MM.1S (cell line): ENCODE data around the gene PUS1.

Experiments
- EZH2phosphoT487 ChIP-seq: fragments of 300-600 bp; sonication (generic); IDR thresholded peaks from 2 replicates; pipeline ENCODE4 v1.6.1; 2018; ENCODE audit warnings: antibody characterized with exemption, low read length
- TF ChIP-seq, protein P1 (sequence below): fragments of 300-600 bp; sonication (generic); IDR thresholded peaks from 2 replicates; pipeline ENCODE4 v1.5.1; 2016; ENCODE audit warnings: antibody characterized with exemption, low read length, mixed read lengths

DNA sequence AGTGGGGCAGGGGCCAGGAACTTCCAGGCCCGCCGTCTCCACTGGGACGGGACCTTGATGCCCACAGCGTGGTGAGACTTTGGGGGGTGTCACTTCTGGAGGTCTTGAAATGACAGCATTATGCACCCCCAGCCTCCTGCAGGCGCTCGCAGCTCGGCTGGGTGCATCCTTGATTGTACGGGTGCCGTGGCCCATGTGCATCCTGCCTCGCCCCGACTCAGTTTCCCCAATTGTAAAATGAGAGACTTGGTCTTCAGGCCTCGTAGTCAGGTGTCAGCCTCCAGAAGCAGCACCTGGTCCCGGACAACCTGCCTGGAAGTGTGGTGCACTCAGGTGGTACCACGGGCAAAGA lies 8.9 kb upstream of the PUS1 start:
- TF ChIP-seq, protein P1, sequence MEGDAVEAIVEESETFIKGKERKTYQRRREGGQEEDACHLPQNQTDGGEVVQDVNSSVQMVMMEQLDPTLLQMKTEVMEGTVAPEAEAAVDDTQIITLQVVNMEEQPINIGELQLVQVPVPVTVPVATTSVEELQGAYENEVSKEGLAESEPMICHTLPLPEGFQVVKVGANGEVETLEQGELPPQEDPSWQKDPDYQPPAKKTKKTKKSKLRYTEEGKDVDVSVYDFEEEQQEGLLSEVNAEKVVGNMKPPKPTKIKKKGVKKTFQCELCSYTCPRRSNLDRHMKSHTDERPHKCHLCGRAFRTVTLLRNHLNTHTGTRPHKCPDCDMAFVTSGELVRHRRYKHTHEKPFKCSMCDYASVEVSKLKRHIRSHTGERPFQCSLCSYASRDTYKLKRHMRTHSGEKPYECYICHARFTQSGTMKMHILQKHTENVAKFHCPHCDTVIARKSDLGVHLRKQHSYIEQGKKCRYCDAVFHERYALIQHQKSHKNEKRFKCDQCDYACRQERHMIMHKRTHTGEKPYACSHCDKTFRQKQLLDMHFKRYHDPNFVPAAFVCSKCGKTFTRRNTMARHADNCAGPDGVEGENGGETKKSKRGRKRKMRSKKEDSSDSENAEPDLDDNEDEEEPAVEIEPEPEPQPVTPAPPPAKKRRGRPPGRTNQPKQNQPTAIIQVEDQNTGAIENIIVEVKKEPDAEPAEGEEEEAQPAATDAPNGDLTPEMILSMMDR = no peak
- no peak for TF ChIP-seq EZH2phosphoT487
